ENCODE measurements around the gene ACOX3. TPM values are rescaled to one million over a fixed set of nuclear protein-coding genes. Genes with fewer than 3 reads are reported as not detected.

ACOX3 gene
- total RNA-seq, 1 experiment from 2014 or later: 40.8 TPM

DNA sequence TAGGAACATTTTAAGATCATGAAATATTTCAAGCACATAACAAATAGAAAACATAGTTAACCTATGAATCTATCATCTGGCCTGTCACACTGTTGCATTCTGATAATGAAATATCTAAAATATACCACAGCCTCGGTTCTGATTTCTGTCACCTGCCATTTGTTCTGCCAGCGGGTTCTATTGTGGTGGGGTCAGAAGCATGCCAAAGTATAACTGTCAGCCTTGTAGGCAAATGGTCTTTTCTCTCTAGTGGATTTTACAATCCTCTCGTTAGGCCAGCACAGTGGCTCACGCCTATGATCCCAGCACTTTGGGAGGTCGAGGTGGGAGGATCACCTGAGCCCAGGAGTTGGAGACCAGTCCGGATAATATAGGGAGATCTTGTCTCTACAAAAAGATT is 123.0 kb downstream of the ACOX3 start:
- DNase-seq: no peak
- no peaks in the 10 kb centered on the region for H3K36me3 ChIP-seq (replicated peaks; ENCODE audit: control insufficient read depth, insufficient read depth, low read length)
- no peaks in the 10 kb centered on the region for H3K27me3 ChIP-seq (ENCODE audit: control insufficient read depth, insufficient read depth, low read length)
- no peak overlapping the region for H3K4me3 ChIP-seq (ENCODE audit: insufficient read depth, low read depth, low read length)

DNA sequence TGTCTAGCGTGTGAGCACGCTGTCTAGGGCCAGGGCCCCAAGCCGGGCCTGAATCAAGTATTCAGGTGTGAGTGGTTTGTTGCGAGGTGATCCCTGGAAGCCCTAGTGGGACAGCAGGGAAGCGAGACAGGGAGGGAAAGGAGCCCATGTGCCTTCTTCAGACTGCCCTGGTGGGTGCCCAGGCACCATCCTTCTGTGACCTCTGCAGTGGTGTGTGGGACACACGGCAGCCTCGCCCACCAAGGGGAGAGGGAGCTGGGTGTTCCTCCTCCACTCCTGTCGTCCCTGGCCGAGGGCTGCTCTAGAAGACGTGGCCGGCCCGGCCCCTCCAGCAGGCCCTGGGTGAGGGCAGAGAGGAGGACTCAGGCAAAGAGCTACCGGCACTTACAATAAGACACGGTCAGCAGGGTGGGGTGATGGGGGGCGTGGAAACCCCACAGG is 123.6 kb downstream of the ACOX3 start:
- no peaks in the 10 kb centered on the region for H3K27me3 ChIP-seq (ENCODE audit: control insufficient read depth, insufficient read depth, low read length)
- no peaks in the 10 kb centered on the region for H3K36me3 ChIP-seq (replicated peaks; ENCODE audit: control insufficient read depth, insufficient read depth, low read length)
- DNase-seq: no peak
- no peak overlapping the region for H3K4me3 ChIP-seq (ENCODE audit: insufficient read depth, low read depth, low read length)

Other genes with a start within 250 kb of the ACOX3 start
- 0.59 and 2.2 TPM in 2 replicates for gene SH3TC1, start 241.4 kb downstream of the ACOX3 start, total RNA-seq (2014; rRNA removed; shearing (Covaris generic))
- gene HTRA3, start 171.0 kb downstream of the ACOX3 start, total RNA-seq (2014; rRNA removed; shearing (Covaris generic)): 3.8 and 4.6 TPM in 2 replicates
- 35.5 and 42.2 TPM in 2 replicates for gene TRMT44, start 54 bp upstream of the ACOX3 start, total RNA-seq (2014; rRNA removed; shearing (Covaris generic))
- 1.5 and 1.7 TPM in 2 replicates for gene GPR78, start 139.7 kb upstream of the ACOX3 start, total RNA-seq (2014; rRNA removed; shearing (Covaris generic))
- 25.3 and 29.7 TPM in 2 replicates for gene CPZ, start 152.0 kb upstream of the ACOX3 start, total RNA-seq (2014; rRNA removed; shearing (Covaris generic))